ENCODE measurements around the gene CNTRL. TPM values are rescaled to one million over a fixed set of nuclear protein-coding genes. Genes with fewer than 3 reads are reported as not detected.

Gene CNTRL
- total and polyA plus RNA-seq, 2 of the 8 experiments (the other 6 are each of a cell fraction or from before 2014, with no cell fraction given) = 5.1 to 13.9 TPM

DNA sequence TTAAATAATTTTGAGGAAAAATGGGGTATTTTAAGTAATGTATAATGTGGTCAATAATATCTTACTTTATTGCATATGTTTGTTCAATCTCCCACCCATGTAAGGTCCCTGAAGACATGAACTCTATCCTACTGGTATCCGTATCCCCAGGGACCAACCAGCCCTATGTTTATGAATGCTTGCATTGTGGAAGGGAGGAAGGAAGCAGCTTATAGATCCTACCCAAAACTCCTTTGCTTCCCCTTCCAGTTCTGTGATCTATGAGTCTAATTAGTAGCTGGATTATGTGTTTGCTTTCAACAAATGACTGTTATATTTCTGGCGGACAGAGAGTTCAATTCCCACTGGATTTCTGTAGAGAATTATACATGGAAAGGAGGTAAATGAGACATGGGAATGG lies 45.6 kb downstream of the CNTRL start:
- no peak overlapping the region for H2AK5ac ChIP-seq (ENCODE audit: low read depth, low read length)
- POLR2A ChIA-PET (ENCODE audit: partially characterized antibody) = interaction anchor here (1.4 kb wide), 1 partner anchor 13 kb away, joined by 3 read pairs; no protein-coding TSS in a partner anchor
- H4K5ac ChIP-seq (ENCODE audit: insufficient read length, low read depth, low read length) = no peak overlapping the region
- H3K18ac ChIP-seq (ENCODE audit: extremely low read depth, low read length) = no peak overlapping the region
- no peaks in the 10 kb centered on the region for H3K79me2 ChIP-seq (ENCODE audit: control insufficient read depth in 1 of 2, insufficient read depth in 2 of 2, low read length in 2 of 2)
- H2BK120ac ChIP-seq (replicated peaks; ENCODE audit: low read depth, low read length) = no peak overlapping the region
- no peak overlapping the region for H3K4me2 ChIP-seq (ENCODE audit: insufficient read depth in 1 of 2, low read depth in 2 of 2, low read length in 2 of 2)
- H3K27ac ChIP-seq (ENCODE audit: low read depth, low read length) = no peak overlapping the region
- no peaks in the 10 kb centered on the region for H3K9me3 ChIP-seq (ENCODE audit: insufficient read depth in 2 of 2, low read depth in 1 of 2, low read length in 1 of 2)
- H2AFZ ChIP-seq (ENCODE audit: low read length) = no peak overlapping the region
- CTCF ChIA-PET (ENCODE audit: partially characterized antibody) = interaction anchor here (1.0 to 3.3 kb wide), 5 partner anchors 9 to 65 kb away, joined by 3 to 9 read pairs (median 6); no protein-coding TSS in a partner anchor
- H3K4me1 ChIP-seq (replicated peaks in 1 of 4; ENCODE audit: control insufficient read depth in 3 of 4, insufficient read depth in 4 of 4, low read length in 3 of 4) = 0 out of 7 replicates have a peak, but pooled peaks cover 0 to 3% (median 0%) of the 10 kb centered on the region in 4 experiments
- no peaks in the 10 kb centered on the region for H3K36me3 ChIP-seq (ENCODE audit: control insufficient read depth in 2 of 4, insufficient read depth in 4 of 4, low read length in 3 of 4)
- no peak overlapping the region for H3K14ac ChIP-seq (ENCODE audit: insufficient read length)
- H4K91ac ChIP-seq (replicated peaks; ENCODE audit: insufficient read length, low read length) = no peak overlapping the region
- no peak overlapping the region for H3K56ac ChIP-seq (replicated peaks; ENCODE audit: insufficient read length, low read depth, low read length)
- TF ChIP-seq RFX5 (IDR thresholded peaks at IDR 0.05; ENCODE audit: borderline replicate concordance, low read depth, low read length) = no peak
- no peak overlapping the region for H3K9ac ChIP-seq (replicated peaks in 1 of 4; ENCODE audit: extremely low read depth in 1 of 4, low read depth in 3 of 4, low read length in 3 of 4)
- 83% methylated on average over 2 of the region's 2 CpGs; no CpG with 5 or more reads in 1 of the 2 experiments for WGBS, 2 experiments (ENCODE audit: extremely low coverage in 1 of 2, insufficient coverage in 1 of 2, insufficient read length in 1 of 2, insufficient replicate concordance in 2 of 2, low coverage in 1 of 2, low lambda C conversion rate in 2 of 2, missing lambda C conversion rate in 1 of 2)
- no peak overlapping the region for H2BK5ac ChIP-seq (ENCODE audit: low read depth, low read length)
- FAIRE-seq = no peak
- H3K4ac ChIP-seq (replicated peaks; ENCODE audit: insufficient read length, low read depth, low read length) = no peak overlapping the region
- no peak overlapping the region for H2BK20ac ChIP-seq (ENCODE audit: low read length)
- H3K23ac ChIP-seq (ENCODE audit: insufficient read length) = no peak overlapping the region
- no peak overlapping the region for H3K4me3 ChIP-seq (ENCODE audit: extremely low read depth in 1 of 4, insufficient read depth in 2 of 4, low read depth in 3 of 4, low read length in 4 of 4)
- no peaks in the 10 kb centered on the region for H3K27me3 ChIP-seq (replicated peaks in 1 of 4; ENCODE audit: control insufficient read depth in 3 of 4, extremely low read depth in 1 of 4, insufficient read depth in 3 of 4, low read length in 3 of 4)
- no peaks in the 10 kb centered on the region for H3K23me2 ChIP-seq (ENCODE audit: low read depth, low read length)
- H4K8ac ChIP-seq (ENCODE audit: extremely low read depth, insufficient read depth, low read length) = no peak overlapping the region
- no peaks in the 10 kb centered on the region for H3K79me1 ChIP-seq (ENCODE audit: low read depth, low read length)
- no peaks in the 10 kb centered on the region for H4K20me1 ChIP-seq (replicated peaks in 1 of 2; ENCODE audit: control insufficient read depth in 1 of 2, insufficient read depth in 2 of 2, low read length in 2 of 2)
- no peak overlapping the region for H2BK15ac ChIP-seq (ENCODE audit: low read length)
- no peak for DNase-seq (ENCODE audit: low read depth in 1 of 2, low spot score in 2 of 2)
- H2BK12ac ChIP-seq (ENCODE audit: low read depth, low read length) = no peak overlapping the region
